Activated T-helper 2 cell treated with anti-CD3 and anti-CD28 coated beads, Interferon-gamma antibody, Interleukin-2, Interleukin-4, amounts not matched to agents 10 μg/mL and 5 μg/mL and 100 μg/mL, durations not matched to agents 14 hours and 24 hours and 36 hours (primary cell): ENCODE data around the gene PRDM2. TPM values are rescaled to one million over a fixed set of nuclear protein-coding genes. Genes with fewer than 3 reads are reported as not detected.

Experiments used
- DNase-seq: peaks from one replicate; pipeline ENCODE4 v3.0.0; 2021; ENCODE audit warnings: low spot score
- H3K27ac Mint-ChIP-seq: one replicate; pipeline ENCODE4 v1.8.0; 2021; ENCODE audit warnings: mixed read lengths
- H3K27me3 Mint-ChIP-seq: one replicate; pipeline ENCODE4 v1.8.0; 2021; ENCODE audit warnings: low read depth, mixed read lengths
- H3K36me3 Mint-ChIP-seq: one replicate; pipeline ENCODE4 v1.8.0; 2021; ENCODE audit warnings: low read depth, mixed read lengths
- H3K4me1 Mint-ChIP-seq: one replicate; pipeline ENCODE4 v1.8.0; 2021; ENCODE audit warnings: low read depth, mixed read lengths
- H3K4me3 Mint-ChIP-seq: one replicate; pipeline ENCODE4 v1.8.0; 2021; ENCODE audit warnings: low read depth, mild to moderate bottlenecking, moderate library complexity, mixed read lengths
- H3K9me3 Mint-ChIP-seq: one replicate; pipeline ENCODE4 v1.8.0; 2021; ENCODE audit warnings: mixed read lengths
- intact Hi-C: fragments of 100-400 bp; cut with micrococcal nuclease; formaldehyde crosslinking; loops from one replicate; pipeline ENCODE4 v1.15.1; 2023
- total RNA-seq: library from RNA; stranded (reverse); gene quantifications from 2 replicates; pipeline ENCODE4 v1.2.3, GENCODE V29; 2022

PRDM2 gene
- total RNA-seq, 1 donor from 2014 or later: 45.0 TPM

DNA sequence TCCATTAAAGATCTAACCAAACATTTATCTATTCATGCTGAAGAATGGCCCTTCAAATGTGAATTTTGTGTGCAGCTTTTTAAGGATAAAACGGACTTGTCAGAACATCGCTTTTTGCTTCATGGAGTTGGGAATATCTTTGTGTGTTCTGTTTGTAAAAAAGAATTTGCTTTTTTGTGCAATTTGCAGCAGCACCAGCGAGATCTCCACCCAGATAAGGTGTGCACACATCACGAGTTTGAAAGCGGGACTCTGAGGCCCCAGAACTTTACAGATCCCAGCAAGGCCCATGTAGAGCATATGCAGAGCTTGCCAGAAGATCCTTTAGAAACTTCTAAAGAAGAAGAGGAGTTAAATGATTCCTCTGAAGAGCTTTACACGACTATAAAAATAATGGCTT, 81.2 kb downstream of the PRDM2 start:
- intact Hi-C loops: no loop called here
- Mint-ChIP-seq H3K27me3 (no peaks in the 10 kb centered on the region), H3K9me3 (no peaks in the 10 kb centered on the region), H3K27ac (peak overlapping the region; percentile 57), H3K4me1 (peaks cover 29% of the 10 kb centered on the region), H3K36me3 (peaks cover 72% of the 10 kb centered on the region), H3K4me3 (no peak overlapping the region)
- DNase-seq: no peak

DNA sequence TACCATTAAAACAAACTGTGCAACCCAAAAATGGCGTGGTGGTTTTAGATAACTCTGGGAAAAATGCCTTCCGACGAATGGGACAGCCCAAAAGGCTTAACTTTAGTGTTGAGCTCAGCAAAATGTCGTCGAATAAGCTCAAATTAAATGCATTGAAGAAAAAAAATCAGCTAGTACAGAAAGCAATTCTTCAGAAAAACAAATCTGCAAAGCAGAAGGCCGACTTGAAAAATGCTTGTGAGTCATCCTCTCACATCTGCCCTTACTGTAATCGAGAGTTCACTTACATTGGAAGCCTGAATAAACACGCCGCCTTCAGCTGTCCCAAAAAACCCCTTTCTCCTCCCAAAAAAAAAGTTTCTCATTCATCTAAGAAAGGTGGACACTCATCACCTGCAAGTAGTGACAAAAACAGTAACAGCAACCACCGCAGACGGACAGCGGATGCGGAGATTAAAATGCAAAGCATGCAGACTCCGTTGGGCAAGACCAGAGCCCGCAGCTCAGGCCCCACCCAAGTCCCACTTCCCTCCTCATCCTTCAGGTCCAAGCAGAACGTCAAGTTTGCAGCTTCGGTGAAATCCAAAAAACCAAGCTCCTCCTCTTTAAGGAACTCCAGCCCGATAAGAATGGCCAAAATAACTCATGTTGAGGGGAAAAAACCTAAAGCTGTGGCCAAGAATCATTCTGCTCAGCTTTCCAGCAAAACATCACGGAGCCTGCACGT, 82.1 kb downstream of the PRDM2 start:
- Mint-ChIP-seq H3K4me3 (no peak overlapping the region), H3K4me1 (peaks cover 30% of the 10 kb centered on the region), H3K36me3 (peaks cover 81% of the 10 kb centered on the region), H3K27ac (peak overlapping the region; percentile 74), H3K9me3 (no peaks in the 10 kb centered on the region), H3K27me3 (no peaks in the 10 kb centered on the region)
- DNase-seq: no peak
- intact Hi-C loops: no loop called here

DNA sequence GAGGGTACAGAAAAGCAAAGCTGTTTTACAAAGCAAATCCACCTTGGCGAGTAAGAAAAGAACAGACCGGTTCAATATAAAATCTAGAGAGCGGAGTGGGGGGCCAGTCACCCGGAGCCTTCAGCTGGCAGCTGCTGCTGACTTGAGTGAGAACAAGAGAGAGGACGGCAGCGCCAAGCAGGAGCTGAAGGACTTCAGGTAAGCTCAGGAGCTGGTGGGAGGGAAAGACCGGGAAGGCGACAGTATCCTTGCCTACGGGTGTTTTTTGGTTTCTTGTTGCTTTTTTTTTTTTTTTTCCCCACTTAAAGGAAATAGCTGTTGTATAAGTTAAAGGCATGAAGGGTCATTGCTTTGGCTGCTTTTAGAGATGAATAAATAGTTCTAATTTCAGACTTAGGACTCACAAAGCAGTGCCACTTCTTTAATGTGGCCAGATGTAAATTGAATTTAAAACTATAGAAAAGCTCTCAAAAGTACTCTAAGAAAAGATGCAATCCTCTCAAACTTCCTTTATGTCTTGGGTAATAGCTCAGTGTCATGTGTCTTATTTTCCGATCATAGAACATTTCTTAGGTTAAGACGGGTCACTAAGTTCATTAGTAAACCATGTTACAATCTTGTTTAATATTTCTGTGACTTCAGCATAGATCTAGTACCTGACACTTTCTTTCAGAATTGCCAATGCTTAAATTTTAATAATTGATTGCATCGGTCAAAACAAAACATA, 82.8 kb downstream of the PRDM2 start:
- H3K27ac Mint-ChIP-seq: no peak overlapping the region
- H3K27me3 Mint-ChIP-seq: no peaks in the 10 kb centered on the region
- H3K9me3 Mint-ChIP-seq: no peaks in the 10 kb centered on the region
- H3K4me1 Mint-ChIP-seq: peaks cover 30% of the 10 kb centered on the region
- no peak overlapping the region for H3K4me3 Mint-ChIP-seq
- H3K36me3 Mint-ChIP-seq: peaks cover 86% of the 10 kb centered on the region
- intact Hi-C loops: no loop called here
- DNase-seq: no peak

DNA sequence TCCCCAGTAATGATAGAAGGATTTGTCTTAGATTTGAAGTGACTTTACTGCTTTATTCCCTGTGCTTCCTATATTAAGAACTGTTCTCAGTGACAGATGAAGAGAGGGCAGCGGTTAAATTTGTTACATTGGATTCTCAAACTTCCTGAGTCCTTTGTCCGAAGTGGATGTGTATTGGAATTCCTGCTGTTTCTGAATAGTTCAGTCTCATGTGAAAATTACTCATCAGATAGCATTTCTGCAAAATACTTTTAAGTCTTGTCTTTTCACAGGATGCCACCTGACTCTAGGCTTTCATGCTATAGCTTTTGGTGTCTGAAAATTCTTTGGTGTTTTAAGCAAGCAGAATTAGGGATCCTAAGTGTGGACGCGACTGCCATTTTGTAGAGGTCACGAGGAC, 83.6 kb downstream of the PRDM2 start:
- no peak for DNase-seq
- intact Hi-C loops: no loop called here
- Mint-ChIP-seq H3K9me3 (no peaks in the 10 kb centered on the region), H3K27me3 (no peaks in the 10 kb centered on the region), H3K27ac (no peak overlapping the region), H3K4me3 (no peak overlapping the region), H3K4me1 (peaks cover 30% of the 10 kb centered on the region), H3K36me3 (peaks cover 87% of the 10 kb centered on the region)

DNA sequence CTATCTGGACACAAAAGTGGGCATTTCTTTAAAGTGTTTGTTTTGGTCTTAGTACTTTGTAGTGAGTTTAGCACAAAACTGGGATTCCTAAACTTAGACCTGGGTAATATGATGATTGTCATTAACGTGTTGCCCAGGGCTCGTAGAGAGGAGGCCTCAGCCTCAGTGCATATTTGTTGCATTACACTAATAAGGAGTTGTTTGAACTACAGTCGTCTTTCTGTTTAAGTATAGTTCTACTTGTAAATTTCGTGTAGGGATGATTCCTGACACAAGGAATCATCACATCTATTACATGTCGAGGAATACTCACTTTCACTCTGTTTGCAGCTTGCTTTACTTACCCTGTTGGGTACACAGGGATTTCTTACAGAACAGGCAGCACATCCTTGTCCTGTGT, 85.0 kb downstream of the PRDM2 start:
- intact Hi-C loops: no loop called here
- Mint-ChIP-seq H3K27ac (no peak overlapping the region), H3K36me3 (peaks cover 83% of the 10 kb centered on the region), H3K4me3 (no peak overlapping the region), H3K4me1 (peaks cover 28% of the 10 kb centered on the region), H3K27me3 (no peaks in the 10 kb centered on the region), H3K9me3 (no peaks in the 10 kb centered on the region)
- DNase-seq: no peak

DNA sequence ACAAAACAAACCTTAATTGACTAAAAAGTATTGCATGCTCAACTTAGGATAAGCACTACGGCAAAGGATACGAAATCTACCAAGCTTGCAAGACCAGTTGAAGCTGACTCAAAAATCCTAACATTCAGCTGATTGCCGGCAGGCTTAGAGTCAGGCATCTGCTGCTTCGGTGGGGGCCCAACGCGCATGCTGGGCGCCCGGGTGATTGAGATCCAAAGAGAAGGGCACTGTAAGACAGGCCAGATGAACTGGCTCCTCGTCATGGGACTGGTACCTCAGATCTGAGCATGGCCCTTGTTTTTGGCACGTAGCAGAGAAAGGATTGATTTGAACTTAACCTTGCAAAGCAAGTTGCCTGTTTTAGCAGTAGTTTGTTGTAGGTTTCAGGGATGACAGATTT, 86.6 kb downstream of the PRDM2 start:
- Mint-ChIP-seq H3K4me3 (no peak overlapping the region), H3K4me1 (peaks cover 20% of the 10 kb centered on the region), H3K27me3 (no peaks in the 10 kb centered on the region), H3K27ac (no peak overlapping the region), H3K36me3 (peaks cover 70% of the 10 kb centered on the region), H3K9me3 (no peaks in the 10 kb centered on the region)
- intact Hi-C loops: no loop called here
- no peak for DNase-seq

DNA sequence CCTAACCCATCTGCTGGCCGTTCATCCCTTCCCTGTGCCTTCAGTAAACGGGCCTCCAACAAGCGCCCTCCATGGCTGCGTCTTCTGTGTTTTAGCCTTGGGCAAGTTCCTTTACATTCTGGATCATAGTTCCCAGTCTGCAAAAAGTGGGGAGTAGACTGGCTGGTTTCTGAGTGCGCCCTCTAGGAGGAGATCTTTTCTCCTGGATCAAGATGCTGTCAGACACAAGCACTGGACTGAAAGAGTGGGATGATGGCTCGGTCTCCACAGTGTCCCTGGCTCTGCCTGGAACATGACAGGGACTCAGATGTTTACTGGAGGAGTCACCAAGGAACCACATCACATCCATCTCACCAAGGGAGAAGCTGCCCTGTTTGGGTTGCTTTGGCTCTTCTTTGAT, 88.8 kb downstream of the PRDM2 start:
- Mint-ChIP-seq H3K27ac (no peak overlapping the region), H3K9me3 (no peaks in the 10 kb centered on the region), H3K36me3 (peaks cover 55% of the 10 kb centered on the region), H3K4me3 (no peak overlapping the region), H3K27me3 (no peaks in the 10 kb centered on the region), H3K4me1 (peaks cover 18% of the 10 kb centered on the region)
- intact Hi-C loops: no loop called here
- DNase-seq: no peak

DNA sequence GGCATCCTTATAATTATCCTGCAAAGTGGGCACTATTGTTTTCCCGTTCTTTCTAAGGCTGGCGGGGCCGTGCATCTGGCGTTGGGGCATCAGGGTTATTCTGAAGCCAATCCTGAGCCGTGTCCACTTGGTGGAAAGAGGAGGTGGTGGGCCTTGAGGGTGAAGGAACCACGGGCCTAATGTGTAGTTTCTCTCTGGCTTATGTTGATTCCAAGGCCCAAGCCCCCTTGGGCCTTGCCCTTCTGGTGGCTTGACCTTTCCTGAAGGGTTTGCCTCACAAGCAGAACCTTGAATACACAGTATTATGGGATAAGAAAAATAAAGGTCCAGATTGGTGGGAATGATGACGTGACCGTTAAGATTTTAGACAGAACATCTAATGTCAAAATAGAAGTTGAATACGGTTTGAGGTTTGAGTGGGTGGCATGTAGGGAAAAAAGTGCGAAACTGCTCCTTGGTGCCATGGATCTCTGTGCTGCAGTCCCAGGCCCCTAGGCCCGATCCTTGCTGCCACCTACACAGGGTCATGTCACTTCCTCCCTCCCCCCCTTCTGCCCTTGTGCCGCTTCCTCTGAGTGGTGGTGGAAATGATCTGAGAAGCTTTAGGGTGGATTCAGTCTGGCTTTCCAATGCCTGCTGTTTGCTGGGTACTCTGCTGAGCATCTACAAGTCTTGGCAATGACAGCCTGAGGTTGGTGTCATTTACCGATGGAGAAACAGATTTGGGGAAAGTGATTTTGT, 90.5 kb downstream of the PRDM2 start:
- peaks cover 24% of the 10 kb centered on the region for H3K4me1 Mint-ChIP-seq
- H3K27ac Mint-ChIP-seq: peak overlapping the region; percentile 28
- no peaks in the 10 kb centered on the region for H3K27me3 Mint-ChIP-seq

DNA sequence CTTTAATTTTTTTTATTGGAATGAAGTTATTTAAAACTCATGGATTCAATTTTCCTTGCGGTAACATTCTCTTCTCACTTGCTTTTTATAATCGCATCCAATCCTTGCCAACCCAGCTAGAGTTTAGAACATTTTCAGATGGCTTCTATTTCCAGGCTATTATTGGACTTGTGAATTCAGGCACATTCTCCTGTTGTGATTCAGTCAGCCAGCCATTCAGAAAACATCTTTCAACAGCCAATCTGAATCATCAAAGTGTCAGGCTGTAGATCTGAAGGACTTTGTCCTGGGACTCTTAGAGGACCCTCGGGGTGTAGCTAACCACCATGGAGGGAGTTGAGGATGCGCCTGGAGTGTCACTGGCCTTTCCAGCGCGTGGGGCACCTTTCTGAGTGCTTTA, 92.4 kb downstream of the PRDM2 start:
- Mint-ChIP-seq H3K27me3 (no peaks in the 10 kb centered on the region), H3K4me3 (no peak overlapping the region), H3K27ac (no peak overlapping the region), H3K4me1 (peaks cover 22% of the 10 kb centered on the region), H3K36me3 (peaks cover 35% of the 10 kb centered on the region), H3K9me3 (no peaks in the 10 kb centered on the region)
- no peak for DNase-seq
- intact Hi-C loops: no loop called here

More for the DNA sequence above, 90.5 kb downstream of the PRDM2 start:
- Mint-ChIP-seq H3K36me3 (peaks cover 45% of the 10 kb centered on the region), H3K9me3 (no peaks in the 10 kb centered on the region), H3K4me3 (no peak overlapping the region)
- DNase-seq: no peak
- intact Hi-C loops: no loop called here

DNA sequence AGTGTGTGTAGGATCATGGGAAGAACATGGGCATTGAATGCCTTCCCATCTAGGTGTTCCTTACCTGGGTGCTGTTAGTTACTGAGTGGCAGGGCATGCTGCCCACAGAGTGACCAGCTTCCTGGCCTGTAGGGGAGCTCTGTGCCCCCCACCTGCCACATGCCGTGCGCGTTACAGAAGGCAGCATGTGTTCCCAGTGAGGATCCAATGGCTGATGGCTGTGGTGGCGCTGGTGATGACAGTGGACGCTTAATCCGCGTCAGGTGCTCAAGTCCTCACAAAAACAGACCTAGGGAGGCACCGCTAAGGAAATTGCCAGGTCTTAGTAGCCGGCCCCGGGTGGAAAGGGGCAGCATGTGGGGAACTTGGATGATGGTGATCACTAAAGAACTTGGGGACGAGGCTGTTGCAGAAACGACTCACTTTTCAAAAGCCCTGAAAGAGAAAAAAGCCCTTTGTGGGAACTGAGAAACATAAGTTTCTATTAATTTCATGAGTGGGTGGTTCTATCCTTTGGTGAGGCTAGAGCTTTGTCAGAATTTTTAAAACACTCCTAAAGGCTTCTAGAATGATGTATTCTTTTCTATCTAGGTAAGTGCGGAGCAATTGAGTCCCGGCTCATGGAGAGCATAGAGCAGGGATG, 93.2 kb downstream of the PRDM2 start:
- Mint-ChIP-seq H3K4me3 (no peak overlapping the region), H3K9me3 (no peaks in the 10 kb centered on the region), H3K27me3 (no peaks in the 10 kb centered on the region), H3K36me3 (peaks cover 30% of the 10 kb centered on the region), H3K27ac (peak overlapping the region; percentile 12), H3K4me1 (peaks cover 22% of the 10 kb centered on the region)
- DNase-seq: no peak
- intact Hi-C loops: no loop called here

DNA sequence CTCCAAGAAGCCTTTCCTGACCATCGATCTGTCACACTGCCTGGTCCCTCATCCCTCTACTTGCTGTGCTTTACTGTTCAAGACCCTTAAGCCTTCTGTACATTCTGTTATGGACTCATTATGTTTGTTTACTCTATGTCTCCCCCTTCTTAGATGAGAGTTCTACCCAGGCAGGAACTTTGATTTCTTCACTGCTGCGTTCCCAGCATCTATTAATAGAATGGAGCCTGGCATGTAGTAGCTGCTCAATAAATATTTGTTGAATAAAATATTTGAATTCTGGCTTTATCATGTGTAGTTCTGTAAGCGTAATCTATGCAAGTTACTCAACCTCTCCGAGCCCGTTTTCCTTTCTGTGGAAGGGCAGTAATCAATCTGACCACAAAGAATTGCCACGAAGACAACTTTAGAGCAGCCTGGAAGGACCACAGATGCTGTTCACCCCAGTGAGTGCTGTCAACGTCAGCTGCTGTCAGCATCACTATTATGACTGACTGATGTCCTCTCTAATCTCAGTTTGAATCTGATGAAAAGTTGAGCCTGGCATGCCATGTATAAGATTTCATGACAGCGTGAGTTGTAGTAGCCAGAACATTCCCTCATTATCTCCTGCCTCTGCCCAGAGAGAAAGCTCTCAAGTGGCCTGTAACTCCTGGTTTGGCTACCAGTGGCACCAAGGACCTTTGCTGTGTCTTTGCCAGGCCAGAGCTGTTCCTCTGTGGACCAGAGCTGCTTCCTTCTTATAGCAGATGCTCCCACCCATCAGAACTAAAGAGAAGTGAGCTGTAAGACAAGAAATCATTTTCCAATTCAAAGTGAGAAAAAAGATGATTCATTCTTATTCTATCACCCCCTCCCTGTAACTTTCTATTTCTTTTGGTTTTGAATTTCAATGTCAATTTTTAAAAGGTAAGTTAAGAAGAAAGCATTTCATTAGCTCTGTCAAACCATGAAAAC, 94.5 kb downstream of the PRDM2 start:
- Mint-ChIP-seq H3K27ac (peak overlapping the region; percentile 73), H3K4me1 (peaks cover 22% of the 10 kb centered on the region), H3K4me3 (no peak overlapping the region), H3K27me3 (no peaks in the 10 kb centered on the region), H3K36me3 (peaks cover 17% of the 10 kb centered on the region), H3K9me3 (no peaks in the 10 kb centered on the region)
- intact Hi-C loops: no loop called here
- DNase-seq: no peak

DNA sequence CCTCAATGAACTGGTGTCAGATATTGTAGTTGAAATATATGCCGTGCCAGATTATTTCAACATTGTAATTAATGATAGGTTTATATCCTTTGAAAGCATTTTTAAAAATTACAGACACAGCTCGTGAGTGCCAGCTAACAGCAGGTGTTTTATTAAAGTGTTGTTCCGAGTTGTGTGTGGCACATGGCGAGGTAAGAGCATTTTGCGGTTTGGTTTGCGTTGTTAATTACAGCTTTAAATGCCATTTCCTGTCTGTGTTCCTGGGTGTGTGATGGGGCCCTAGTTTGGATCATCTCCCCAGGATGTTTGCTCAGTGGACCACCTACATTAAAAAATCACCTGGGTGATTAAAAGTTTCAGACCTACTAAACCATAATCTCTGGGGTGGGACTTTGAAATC, 97.4 kb downstream of the PRDM2 start:
- no peak overlapping the region for H3K4me3 Mint-ChIP-seq
- no peak for DNase-seq
- H3K9me3 Mint-ChIP-seq: no peaks in the 10 kb centered on the region
- H3K27ac Mint-ChIP-seq: no peak overlapping the region
- H3K27me3 Mint-ChIP-seq: no peaks in the 10 kb centered on the region
- peaks cover 15% of the 10 kb centered on the region for H3K4me1 Mint-ChIP-seq
- intact Hi-C loops: no loop called here
- H3K36me3 Mint-ChIP-seq: peaks cover 13% of the 10 kb centered on the region
